ENCODE measurements around the gene ARAP1. TPM values are rescaled to one million over a fixed set of nuclear protein-coding genes. Genes with fewer than 3 reads are reported as not detected.

The ARAP1 gene
- polyA plus RNA-seq, 3 donors = 66.4 to 71.6 (median 71.3) TPM

DNA sequence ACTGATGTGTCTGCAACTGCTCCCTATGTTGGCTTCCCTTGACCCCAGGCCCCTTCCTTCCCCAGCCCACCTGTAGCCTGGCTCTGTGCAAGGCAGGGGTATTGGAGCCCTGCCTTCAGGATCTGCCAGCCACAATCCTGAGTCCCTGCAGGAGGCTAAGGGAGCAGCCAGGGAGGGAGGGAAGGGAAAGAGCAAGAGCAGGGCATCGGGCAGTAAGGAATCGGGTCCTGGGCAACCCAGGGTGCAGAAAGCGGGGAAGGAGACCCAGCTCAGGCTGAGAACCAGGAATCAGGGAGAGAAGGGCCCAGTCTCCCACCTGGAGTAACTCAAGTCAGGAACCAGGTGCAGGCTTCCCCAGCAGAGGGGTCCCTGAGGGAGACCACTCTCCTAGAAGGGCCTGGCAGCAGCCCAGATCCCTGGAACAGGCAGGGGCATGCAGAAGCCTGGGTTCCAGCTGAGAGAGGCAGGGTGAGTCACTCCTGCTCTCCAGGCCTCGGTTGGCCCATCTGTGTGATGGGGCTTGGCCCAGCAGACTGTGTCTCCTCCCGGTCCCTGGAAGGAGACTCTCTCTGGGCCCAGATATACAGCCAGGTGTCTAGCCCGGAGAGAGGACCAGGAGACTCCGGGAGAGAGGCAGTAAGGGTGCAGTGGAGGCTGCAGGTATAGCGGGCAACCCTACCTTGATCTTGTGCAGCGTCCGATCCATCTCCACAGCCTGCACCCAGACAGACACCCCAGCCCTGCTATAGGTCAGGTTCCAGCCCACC, 28.3 kb upstream of the ARAP1 start:
- DNase-seq (ENCODE audit: low read depth in 3 of 3, low spot score in 2 of 3) = no peak

DNA sequence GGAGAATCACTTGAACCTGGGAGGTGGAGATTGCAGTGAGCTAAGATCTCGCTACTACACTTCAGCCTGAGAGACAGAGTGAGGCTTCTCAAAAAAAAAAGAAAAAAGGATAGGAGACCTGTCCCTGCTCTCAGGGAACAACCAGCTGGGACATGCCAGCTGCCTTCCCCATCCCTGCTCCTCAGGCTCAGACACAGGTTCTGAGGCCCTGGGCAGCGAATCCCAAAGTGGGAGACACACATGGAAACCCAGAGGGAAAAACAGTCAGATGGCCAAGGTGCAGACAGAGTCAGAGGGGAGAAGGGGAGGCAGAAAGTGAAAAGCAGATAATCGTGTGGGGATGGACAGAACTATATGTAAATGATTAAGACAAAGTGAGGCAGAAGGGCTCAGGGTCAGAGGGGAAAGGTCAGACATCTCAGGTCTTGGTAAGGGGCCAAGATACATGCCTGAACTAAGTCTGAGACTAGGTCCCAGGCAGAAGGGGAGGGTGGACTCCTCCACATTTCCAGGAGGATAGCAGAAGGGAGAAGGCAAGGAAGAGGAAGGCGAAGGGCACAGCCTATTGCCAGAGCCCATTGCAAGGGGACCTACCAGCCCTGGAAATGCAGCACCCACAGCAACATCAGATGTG, 27.4 kb upstream of the ARAP1 start:
- no peak for DNase-seq (ENCODE audit: low read depth in 3 of 3, low spot score in 2 of 3)

DNA sequence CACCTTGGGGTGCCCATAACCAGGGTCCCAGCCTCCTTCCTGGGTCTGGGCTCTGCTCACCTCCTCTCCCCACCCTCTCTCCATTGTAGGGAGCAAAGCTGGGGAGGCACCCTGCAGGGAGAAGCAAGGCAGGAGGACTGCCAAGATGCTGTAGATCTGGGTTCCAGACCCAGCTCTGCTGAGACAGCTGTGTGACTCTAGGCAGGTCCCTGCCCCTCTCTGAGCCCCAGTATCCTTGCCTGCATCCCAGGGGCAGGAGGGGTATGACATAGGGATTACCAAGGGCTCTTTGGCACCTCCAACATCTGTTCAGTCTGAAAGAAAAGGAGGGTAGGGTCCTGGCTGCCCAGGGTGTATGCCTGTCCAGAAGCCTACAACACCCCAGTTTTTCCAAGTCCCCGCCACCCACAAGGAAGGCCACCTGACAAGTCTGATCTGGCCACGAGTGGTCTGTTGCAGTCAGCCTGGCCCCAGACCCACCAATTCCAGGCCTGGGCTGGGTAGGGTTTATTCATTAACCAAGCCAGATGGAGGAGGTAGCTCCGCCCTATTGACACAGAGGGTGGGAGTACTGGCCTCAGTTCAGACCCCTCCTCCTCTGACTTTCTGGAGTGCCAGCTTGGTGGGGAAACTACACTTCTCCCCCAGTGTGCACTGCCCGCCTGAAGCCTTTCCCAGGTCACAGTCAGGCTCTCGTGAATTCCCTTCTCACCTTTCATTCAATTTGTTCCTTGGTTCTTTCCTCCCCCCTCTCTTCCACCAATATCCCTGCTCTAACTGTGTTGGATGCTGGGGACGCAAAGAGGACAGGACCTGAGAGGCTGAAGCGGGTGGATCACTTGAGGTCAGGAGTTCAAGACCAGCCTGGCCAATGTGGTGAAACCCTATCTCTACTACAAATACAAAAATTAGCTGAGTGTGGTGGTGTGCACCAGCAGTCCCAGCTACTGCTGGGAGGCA, 26.6 kb upstream of the ARAP1 start:
- DNase-seq (ENCODE audit: low read depth in 3 of 3, low spot score in 2 of 3) = no peak

DNA sequence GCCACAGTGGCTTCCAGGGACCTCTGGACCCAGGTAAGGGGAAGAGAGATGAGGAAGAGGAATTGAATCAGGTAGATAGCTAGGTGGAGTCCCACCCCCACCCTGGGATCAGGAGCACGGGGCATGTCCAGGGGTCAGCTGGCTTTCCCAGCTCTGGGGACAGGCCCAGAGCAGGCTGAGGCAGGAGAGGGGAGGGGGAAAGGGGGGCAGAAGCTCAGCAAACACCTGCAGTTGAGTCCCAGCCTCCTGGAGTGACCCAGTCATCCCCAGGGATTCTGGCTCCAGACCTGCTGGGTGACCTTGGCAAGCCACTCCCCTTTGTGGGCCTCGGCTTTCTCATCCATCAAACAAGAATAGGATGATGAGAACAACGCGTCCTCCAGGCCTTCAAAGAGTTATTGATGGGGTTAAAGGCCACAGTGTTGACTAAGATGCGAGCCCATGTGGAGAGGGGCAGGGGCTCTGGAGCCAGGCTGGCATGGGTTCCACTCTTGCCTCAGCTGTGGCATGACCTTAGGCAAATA, 25.6 kb upstream of the ARAP1 start:
- DNase-seq (ENCODE audit: low read depth in 3 of 3, low spot score in 2 of 3) = no peak

DNA sequence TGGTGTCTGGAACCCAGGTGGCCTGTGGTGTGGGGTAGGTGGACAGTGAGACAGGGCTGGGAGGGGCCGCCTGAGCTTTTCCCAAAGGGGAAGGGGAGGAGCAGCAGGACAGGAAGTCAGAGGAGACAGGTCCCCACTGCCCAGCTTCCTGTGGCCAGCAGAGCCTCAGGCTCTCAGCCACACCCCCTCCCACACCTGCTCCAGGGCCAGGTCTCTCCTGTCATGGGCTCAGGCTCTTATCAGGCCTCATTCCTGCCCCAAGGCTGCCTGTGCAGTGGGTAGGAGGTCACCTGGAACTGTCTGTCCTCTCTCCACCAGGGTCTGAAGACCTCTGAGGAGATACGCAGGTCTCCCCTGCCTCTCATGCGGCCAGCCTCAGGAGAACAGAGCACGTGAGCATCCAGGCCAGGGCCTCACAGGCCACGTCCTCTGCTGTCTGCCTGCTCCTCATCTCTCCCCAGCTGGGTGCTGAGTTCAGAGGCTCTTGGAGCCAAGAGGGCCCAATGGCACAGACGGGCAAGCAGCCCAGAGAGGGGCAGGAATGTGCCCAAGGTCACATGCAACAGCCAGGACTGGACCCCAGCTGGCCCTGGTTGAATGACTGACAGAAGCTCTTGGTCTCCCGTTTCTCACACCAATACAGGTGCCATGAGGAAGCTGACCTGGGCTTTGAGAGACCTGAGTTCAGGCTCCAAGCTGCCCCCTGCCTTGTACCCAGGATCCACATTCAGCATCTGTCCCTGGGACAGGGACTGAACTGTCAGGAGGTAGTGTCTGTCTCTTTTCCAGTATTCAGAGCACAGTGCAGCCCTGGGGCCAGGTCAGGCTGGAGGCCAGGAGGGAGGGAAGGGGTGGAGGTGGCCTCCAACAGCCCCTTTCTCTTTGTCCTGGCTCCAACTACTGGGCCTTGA, 24.9 kb upstream of the ARAP1 start:
- no peak for DNase-seq (ENCODE audit: low read depth in 3 of 3, low spot score in 2 of 3)

DNA sequence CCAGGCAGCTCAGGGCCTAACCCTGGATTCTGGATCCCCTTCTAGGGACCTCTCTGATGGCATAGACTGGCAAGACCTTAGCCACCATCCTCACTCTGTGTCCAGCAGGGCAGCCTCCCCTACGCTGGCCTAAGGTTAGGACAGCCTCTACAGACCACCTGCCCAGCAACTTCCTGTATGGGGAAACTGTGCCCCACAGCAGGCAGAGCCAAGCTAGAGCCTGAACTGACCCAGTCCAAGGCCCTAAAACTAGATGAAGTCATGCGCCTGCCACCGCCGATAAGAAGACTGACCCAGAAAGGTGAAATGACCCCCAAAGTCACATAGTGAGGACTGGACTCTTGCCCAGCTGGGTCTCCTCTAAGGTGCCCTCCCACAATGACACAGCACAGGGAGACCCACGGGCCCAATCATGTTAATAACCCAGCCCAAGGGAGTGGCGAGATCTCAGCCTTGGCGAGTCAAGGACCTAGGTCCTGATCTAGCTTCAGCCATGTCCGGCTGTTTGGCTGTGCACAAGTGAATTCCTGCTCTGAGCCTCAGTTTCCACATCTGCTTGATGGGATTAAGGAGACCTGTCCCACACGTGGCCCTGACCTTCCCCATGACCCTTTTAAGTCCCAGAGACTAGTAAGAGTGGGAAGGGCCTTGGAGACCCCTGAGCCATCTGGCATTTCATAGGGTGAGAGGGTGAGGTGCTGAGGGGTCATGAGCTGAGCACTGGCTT, 24.1 kb upstream of the ARAP1 start:
- no peak for DNase-seq (ENCODE audit: low read depth in 3 of 3, low spot score in 2 of 3)

DNA sequence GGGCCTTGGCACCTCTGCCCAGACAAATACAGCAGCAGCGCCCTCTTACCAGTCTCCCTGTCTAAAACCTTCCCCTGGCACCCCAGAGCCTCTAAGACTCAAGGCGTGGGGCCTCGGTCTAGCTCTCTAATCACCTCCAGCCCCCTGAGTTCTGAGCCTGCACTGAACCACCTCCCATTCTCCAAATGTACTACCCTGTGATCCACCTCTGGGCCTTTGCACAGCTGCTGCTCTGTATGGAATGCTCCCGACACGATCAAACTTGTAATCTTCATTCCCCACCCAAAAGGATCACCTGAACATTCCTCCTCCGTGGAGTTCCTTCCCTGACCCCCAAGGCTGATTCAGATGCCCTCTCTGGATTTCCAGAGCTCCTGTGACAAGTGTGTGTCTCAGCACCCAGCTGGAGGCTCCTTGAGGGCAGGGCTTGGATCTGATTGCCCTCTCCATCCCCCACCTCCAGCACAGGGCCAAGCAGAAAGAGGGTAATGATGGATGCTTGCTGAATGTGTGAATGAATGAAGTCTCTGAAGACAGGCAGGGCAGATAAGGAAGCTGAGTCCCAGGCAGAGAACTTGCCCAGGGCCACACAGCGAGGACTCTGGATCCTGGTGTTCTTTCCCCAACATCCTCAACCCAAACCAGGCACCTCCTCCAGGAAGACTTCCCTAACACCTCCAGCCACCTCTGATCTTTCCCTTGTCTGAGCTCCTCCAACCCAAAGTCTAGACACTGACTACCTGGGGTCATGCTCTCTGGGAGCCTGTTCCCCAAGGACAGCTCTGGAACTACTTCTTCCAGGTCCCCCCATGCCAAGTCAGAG, 23.3 kb upstream of the ARAP1 start:
- DNase-seq (ENCODE audit: low read depth in 3 of 3, low spot score in 2 of 3) = no peak

DNA sequence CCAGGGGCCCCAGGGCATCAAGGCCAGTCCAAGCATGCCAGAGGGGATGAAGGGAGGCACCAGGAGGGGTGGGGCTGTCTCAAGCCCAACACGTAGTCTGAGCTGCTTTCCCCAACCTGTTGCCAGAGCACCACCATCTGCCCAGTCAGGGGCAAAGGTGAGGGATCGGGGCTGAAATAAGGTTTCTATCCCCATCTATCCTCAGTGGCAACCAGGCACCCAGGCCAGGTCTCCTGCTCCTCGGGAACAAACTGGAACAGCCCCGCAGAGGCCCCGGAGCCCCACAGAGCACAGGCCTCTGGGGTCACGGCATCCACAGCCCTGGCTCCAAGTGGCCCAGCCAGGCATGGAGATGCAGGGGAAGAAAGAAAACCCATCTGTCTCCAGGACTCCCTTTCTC, 22.3 kb upstream of the ARAP1 start:
- no peak for DNase-seq (ENCODE audit: low read depth in 3 of 3, low spot score in 2 of 3)

DNA sequence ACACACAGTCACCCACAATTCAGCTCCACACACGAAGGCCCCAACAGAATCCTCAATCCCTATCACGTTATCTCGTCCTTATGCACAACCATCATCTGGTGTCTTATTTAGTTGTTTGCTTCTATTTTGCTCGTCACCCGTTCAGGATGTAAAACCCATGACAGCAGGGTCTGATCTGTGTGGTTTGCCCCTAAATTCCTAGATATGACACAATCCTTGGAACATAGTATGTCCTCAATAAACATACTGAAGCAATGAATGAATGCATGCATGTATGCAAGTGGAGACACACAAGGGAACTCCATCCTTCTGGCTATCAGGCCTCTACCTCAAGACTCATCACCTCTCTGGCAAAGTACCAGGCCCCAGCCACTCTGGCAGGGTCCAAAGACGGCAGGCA, 21.5 kb upstream of the ARAP1 start:
- no peak for DNase-seq (ENCODE audit: low read depth in 3 of 3, low spot score in 2 of 3)

DNA sequence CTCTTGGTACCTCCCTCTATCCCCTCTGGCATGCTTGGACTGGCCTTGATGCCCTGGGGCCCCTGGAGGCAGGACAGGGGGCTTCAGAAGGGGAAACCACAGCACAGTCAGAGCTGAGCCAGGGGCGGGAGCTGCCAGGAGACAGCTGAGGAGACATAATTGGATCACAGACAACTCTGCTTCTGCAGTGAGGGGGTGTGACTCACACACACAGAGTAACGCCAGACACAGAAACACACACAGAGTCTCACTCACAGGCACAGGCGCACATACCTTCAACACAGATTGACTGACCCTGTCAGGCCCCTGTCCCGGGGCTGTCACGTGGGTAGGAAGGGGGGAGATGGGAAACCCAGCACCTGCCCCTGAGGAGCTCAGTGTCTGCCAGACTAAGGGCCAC, 21.1 kb upstream of the ARAP1 start:
- no peak for DNase-seq (ENCODE audit: low read depth in 3 of 3, low spot score in 2 of 3)

DNA sequence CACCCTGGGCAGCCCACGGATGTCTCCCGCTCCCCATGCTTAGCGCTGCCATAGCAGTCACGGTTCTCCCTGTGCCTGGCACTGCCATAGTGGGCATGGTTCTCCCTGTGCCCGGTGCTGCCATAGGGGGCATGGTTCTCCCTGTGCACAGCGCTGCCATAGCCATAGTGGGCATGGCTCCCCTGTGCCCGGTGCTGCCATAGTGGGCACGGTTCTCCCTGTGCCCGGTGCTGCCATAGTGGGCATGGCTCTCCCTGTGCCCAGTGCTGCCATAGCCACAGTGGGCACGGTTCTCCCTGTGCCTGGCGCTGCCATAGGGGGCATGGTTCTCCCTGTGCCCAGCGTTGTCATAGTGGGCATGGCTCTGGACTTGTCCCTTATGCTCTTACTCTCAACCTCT, 19.9 kb upstream of the ARAP1 start:
- no peak for DNase-seq (ENCODE audit: low read depth in 3 of 3, low spot score in 2 of 3)

DNA sequence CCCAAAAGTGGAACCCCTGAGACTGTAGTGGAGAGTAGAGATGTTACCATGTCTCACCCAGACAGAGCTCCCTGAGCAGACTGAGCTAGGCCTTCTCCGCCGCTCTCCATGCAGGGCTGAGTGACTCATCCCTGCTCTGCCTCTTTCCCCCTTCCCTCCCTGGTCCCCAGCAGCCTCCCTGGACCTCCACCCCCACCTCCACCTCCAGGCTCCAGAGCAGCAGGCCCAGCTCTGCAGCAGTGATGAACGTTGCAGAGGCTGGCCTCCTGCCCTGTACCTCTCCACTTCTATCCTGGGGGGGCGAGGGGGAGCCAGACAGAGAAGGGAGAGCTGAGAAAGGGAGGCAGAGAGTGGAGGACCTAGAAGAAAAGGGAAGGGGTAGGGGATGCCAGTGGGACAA, 19.3 kb upstream of the ARAP1 start:
- DNase-seq (ENCODE audit: low read depth in 3 of 3, low spot score in 2 of 3) = no peak

DNA sequence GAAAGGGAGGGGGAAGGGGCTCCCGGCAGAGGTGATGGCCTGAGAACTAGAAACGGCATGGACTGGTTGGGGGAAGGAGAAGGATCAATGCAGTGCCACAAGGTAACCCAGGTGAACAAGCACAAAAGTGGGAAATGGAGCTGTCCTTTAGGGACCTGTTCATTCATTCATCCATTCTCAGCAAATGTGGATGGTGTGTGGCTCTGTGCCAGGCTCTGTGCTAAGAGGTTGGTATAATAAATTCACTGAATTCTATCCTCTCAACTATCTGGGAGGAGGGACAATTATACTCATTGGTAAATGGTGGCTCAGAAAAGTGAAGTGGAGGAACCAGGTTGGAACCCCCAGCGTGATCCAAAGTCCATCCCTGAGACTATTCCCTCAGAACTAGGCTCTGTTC, 18.6 kb upstream of the ARAP1 start:
- no peak for DNase-seq (ENCODE audit: low read depth in 3 of 3, low spot score in 2 of 3)

DNA sequence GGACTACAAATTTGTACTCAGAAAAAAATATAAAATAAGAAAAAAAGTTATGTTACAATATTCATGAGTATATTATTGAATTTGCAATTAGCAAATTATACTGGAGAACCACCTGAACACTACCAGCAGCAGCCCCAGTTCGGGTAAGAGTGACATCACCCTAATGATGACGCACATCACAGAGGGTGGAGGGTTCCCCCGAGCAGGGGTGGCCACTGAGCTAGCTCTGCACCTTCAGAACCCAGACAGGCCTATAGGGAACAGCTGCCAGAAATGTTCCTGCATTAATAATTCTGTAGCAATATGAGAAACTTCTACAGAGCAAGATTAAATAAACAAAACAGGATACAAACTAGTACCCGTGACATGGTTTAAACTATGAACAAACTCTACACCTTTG, 17.5 kb upstream of the ARAP1 start:
- no peak for DNase-seq (ENCODE audit: low read depth in 3 of 3, low spot score in 2 of 3)

DNA sequence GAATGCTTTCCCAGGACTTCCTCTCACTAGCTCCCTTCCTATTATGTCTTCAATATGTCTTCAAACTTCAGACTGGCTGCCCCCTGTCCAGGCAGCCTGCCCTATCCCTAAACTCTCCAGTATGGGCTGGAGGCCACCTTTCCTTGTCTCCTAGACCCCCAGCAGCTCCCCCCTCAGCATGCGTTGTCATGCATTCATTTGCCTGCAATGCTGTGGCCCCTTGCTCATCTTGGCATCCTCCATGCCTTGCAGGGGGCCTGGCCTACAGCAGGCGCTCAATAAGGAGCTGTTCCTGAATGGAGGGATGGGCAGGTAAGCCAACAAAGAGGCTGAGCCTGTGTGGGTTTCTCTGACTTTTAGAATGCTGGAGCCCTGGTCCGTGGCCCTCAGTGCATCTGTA, 16.4 kb upstream of the ARAP1 start:
- no peak for DNase-seq (ENCODE audit: low read depth in 3 of 3, low spot score in 2 of 3)

DNA sequence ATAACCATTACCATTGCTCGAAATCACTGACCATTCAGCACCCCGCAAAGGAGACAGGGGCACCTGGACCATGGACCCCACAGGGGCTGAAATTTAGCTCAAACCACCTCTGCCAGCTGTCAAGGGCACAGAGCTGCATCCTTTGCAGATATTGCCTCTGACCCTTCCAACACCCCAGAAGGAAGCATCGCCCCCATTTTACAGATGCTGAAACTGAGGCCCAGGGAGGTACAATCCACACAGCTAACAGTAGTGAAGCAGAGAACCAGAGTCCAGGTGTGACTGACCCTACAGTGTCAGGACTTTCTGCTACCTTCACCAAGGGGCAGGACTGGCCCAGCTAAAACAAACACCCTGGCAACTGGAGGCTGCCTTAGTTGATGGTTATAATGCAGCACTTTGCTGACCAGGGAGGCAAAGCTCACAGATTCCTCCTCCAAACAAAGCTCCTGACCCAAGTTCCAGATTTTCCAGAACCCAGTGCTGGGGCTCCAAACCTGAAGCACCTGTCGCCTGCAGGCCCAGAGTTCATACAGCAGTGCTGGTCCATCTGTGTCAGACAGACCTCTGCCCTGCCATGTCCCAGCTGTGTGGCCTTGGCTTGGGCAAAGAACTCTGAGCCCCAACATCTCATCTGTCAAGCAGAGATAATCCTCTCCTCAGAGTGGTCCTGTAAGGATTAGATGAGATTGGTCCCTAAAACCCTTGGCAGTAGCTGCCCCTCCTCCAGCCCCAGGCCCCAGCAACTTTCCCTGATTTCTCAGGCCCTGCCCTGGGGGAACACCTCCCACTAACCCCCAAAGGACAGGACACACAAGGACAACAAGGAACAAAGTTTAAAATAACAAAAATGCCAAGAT, 15.2 kb upstream of the ARAP1 start:
- DNase-seq (ENCODE audit: low read depth in 3 of 3, low spot score in 2 of 3) = no peak

DNA sequence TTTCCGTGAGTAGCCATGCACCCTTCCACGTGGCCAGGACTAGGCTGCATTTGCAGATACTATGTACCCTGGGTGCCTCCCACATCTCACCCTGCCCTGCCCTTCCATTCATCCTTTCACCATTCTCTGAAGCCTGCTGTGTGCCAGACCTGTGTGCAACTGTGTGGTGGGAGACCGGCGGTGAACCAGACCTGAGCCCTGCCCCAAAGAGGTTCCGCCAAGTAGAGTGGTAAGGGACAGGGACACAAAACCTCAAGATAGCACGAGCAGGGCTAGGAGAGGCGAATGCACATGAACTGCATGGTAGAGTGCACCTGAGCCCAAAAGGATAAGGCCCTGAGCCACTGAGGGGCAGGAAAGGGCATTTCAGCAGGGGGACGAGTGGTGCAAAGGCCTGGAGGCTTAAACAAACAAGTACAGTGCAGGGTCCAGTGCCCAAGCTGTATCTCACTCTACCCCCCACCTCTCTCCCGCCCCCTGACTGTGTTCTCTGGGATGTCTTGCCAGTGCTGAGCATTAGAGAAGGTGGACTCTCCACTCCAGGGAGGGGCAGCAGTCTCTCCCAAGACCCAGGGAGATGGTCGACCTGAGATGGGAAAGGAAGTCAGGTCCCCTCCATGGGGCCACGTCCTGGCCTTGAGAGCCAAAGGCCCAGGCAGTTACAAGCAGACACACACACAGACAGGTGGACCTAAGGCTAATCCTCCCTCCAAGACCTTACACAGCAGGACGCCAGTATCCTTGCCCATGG, 14.1 kb upstream of the ARAP1 start:
- DNase-seq (ENCODE audit: low read depth in 3 of 3, low spot score in 2 of 3) = no peak
